ENCODE results near the gene FIZ1.

Gene FIZ1

GRCh38 chr19:55635856-55636440 is 36.6 kb upstream of the FIZ1 start:
- DNase-seq (ENCODE audit: low read depth in 2 of 2), result no peak

- no peak for DNase-seq (ENCODE audit: low read depth in 2 of 2)
Measured at GRCh38 chr19:55635334-55635717, 36.0 kb upstream of the FIZ1 start.

- no peak for DNase-seq (ENCODE audit: low read depth in 2 of 2)
Measured at GRCh38 chr19:55633861-55634260, 34.5 kb upstream of the FIZ1 start.

- DNase-seq (ENCODE audit: low read depth in 2 of 2), result peak; percentile 80 to 81
Measured at GRCh38 chr19:55632463-55632834, 33.1 kb upstream of the FIZ1 start.

GRCh38 chr19:55626350-55626749 is 27.0 kb upstream of the FIZ1 start:
- DNase-seq (ENCODE audit: low read depth in 2 of 2), result peak in 1 of 2 donors; percentile 44

GRCh38 chr19:55625004-55625326 is 25.6 kb upstream of the FIZ1 start:
- no peak for DNase-seq (ENCODE audit: low read depth in 2 of 2)

- DNase-seq (ENCODE audit: low read depth in 2 of 2), result peak; percentile 83 to 87
Measured at GRCh38 chr19:55624109-55625003, 25.0 kb upstream of the FIZ1 start, which contains the start of gene ZNF784. TSS of gene ZNF784 (minus strand) at chr19:55624566. CDS start at chr19:55624561, 5 bp downstream.

- DNase-seq (ENCODE audit: low read depth in 2 of 2), result no peak
Measured at GRCh38 chr19:55623561-55623960, 24.2 kb upstream of the FIZ1 start.

GRCh38 chr19:55623130-55623529 is 23.8 kb upstream of the FIZ1 start:
- DNase-seq (ENCODE audit: low read depth in 2 of 2), result no peak

- no peak for DNase-seq (ENCODE audit: low read depth in 2 of 2)
Measured at GRCh38 chr19:55622242-55622969, 23.1 kb upstream of the FIZ1 start.

- DNase-seq (ENCODE audit: low read depth in 2 of 2), result no peak
Measured at GRCh38 chr19:55621673-55622231, 22.4 kb upstream of the FIZ1 start.

GRCh38 chr19:55621205-55621672 is 21.9 kb upstream of the FIZ1 start:
- DNase-seq (ENCODE audit: low read depth in 2 of 2), result no peak

GRCh38 chr19:55620410-55621204 is 21.3 kb upstream of the FIZ1 start:
- no peak for DNase-seq (ENCODE audit: low read depth in 2 of 2)

GRCh38 chr19:55619286-55619685 is 20.0 kb upstream of the FIZ1 start:
- DNase-seq (ENCODE audit: low read depth in 2 of 2), result no peak

- DNase-seq (ENCODE audit: low read depth in 2 of 2), result no peak
Measured at GRCh38 chr19:55618426-55618825, 19.1 kb upstream of the FIZ1 start.

GRCh38 chr19:55617426-55617825 is 18.1 kb upstream of the FIZ1 start:
- no peak for DNase-seq (ENCODE audit: low read depth in 2 of 2)

- DNase-seq (ENCODE audit: low read depth in 2 of 2), result no peak
Measured at GRCh38 chr19:55616395-55616875, 17.1 kb upstream of the FIZ1 start.

- DNase-seq (ENCODE audit: low read depth in 2 of 2), result no peak
Measured at GRCh38 chr19:55615543-55616394, 16.5 kb upstream of the FIZ1 start.

GRCh38 chr19:55614711-55615542 is 15.6 kb upstream of the FIZ1 start:
- no peak for DNase-seq (ENCODE audit: low read depth in 2 of 2)

Data from activated CD8-positive, alpha-beta memory T cell treated with anti-CD3 and anti-CD28 coated beads for 4 hours (primary cell).